Renal cortex interstitium (tissue), 11 donors: ENCODE results near the gene CDC14B. TPM values are rescaled to one million over a fixed set of nuclear protein-coding genes. Genes with fewer than 3 reads are reported as not detected.

Experiments used
- DNase-seq, 11 donors: peaks; one replicate each; pipeline ENCODE4 v3.0.0-alpha.2; 2013; ENCODE audit warnings: low read depth in 9 of 11, low spot score in 4 of 11; ENCODE audit errors: extremely low read depth in 1 of 11
- polyA plus RNA-seq, 3 donors: library from polyadenylated mRNA; unstranded; fragments of 120-200 nt; gene quantifications; one replicate each; pipeline ENCODE4 v1.2.1, GENCODE V29; 2013; ENCODE audit not compliant: insufficient read length in 3 of 3

The CDC14B gene
- polyA plus RNA-seq, 3 donors = 23.7 to 32.0 (median 28.4) TPM

DNA sequence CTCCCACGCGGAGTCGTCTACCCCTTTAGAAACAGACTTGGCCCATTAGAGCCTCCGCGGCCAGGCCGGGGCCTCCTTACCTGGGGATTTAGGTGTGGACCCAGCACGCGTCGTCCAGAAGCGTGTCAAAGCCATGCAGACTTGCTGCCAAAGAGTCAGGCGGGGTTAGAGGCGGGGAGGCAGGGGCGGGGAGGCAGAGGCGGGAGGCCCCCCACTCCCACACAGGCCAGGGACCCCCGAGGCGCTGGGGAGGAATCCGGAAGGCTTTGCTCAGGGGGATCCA is 122.6 kb downstream of the CDC14B start:
- DNase-seq = no peak

DNA sequence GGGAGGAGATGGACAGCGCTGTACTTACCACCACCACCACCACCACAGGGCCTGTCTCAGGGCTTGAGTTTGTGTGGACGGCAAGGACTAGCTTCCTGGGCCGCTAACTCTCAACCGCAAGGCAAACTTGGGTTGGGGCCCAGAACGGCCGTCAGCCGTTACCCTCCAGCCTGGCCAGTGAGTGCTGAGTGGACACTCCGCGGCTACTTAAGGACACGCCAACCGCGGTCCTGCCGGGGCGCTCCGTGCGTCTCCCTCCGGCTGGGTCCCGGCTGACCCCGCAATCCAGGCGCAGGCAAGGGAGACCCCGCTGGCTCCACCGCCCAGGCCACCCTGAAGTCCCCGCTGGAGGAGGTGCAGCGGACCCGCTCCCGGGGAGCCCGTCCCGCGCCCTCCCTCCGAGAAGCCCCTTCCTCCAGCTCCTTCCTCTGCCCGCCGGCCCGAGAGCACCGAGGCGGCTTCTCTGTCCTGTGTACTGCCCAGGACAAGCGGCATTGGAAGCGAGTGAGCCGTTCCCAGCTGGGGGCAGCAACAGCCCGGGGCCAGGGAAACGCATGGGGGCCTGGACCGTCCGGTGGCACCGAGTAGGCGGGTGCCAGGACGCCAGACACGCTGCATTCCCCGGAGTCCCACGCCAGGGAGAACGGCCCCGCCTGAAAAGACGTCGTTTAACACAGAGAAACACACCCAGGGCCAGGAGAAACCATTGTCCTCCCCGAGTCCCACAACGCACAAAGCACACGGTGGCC is 123.1 kb downstream of the CDC14B start:
- no peak for DNase-seq

DNA sequence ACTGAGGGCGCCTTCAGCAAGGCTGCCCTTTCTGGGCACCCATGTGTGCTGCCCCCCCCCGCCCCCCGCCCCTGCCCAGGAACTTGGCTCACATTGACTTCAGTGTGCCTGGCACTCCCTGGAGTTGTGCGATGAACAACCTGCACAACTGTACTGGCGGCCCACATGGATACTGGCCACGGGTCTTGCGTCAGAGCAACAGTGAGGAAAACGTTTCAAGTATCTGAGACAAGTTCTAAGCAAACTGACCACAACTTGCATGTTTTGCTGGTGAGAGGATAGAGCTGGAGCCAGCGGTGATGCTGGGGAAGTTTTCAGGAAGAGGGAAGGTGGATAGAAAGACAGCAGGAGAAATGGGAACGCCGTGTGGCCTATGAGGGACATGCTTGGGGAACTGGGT is 124.3 kb downstream of the CDC14B start:
- DNase-seq = no peak

DNA sequence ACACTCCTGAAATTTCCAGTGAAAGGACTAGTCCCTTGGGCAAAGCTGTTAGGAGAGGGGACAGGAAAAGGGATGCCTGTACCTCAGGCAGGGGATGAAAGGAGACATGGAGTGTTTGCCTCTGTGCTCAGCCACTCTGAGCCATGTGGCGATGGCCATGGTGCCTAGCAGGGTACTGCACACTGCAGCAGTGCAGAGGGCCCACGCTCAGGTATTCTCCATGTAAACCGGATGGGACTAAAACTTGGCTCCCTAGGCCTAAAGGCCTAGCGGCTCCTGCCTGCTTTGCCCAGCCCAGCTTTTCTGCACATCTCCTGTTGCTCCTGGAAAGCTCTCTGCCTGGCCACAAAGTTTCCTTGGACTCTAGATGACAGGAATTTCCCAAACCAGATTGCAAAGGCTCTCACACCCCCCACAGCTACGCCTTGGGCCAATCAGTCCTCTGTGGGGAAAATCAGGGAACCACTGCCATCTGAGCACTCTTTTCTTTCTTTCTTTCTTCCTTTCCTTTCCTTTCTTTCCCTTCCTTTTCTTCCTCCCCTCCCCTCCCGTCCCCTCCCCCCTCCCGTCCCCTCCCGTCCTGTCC is 125.3 kb downstream of the CDC14B start:
- no peak for DNase-seq

DNA sequence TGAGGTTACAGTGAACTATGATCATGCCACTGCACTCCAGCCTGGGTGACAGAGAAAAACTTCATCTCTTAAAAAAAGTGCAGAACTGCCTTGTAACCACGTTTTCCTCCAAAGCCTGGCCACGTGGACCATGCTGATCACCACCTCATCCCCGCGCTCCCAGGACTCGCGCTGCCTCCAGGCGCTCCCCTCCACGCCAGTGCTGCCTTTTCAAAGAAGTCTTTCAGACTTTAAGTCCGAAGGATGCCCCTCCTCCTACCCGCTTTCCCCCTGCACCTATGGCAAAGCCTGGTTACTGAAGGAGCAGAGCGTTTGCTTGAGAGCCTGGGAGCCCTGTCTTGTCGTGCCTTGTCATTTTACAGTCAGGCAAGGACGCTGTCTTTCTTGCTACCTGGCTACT is 125.9 kb downstream of the CDC14B start:
- no peak for DNase-seq

DNA sequence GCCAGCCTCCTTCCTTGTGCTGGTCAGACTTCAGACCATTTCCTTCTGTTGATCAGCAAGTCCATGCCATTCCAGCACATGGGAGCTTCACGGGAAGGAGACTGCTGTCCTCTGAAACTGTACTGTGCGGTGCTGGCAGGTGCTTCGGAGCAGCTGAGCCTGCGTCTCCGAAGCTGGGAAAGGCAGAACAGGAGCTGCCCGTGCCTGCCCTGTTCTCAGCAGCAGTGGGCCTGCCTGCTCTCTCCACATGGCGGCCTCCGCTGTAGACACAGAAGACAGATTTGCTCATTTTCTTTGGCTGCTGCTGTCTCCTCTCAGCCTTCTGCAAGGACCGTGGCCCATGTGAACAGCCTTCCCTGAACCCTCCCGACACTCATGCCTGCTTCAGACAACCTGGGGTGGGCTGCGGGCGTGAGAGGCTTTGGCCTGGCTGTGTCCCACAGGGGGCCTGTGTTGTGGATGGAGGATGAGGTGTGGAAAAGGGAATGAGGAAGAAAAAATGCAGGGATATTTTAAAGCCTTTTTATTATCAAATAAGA is 126.6 kb downstream of the CDC14B start:
- no peak for DNase-seq

DNA sequence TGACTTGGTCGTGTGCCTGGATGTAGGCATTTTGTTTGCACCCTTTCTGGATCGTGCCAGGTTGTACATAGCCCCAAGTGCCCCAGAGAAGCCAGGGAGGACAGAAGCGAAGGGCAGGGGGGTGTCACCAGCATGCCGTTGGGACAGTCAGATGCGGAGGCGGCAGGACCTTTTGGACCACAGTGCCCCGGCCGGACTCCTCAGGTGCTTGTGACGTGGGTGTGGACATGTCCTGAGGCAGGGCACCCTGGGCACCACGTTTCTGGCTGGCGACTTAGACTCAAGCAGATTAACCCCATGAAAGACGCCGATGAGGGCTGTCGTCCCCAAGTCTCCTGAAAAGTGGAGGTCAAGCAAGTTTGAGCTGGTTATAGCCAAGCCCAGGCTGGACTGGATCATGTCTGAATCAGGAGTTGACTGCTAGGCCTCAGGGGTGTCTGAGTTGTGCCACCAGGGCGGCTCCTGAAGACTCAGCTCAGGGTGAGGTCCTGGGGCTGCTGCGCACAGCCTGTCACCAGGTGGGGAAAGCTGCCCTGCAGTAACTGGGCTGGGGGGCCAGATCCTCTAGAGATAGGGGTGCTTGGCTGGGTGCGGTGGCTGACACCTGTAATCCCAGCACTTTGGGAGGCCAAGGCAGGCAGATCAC is 127.6 kb downstream of the CDC14B start:
- DNase-seq = no peak

DNA sequence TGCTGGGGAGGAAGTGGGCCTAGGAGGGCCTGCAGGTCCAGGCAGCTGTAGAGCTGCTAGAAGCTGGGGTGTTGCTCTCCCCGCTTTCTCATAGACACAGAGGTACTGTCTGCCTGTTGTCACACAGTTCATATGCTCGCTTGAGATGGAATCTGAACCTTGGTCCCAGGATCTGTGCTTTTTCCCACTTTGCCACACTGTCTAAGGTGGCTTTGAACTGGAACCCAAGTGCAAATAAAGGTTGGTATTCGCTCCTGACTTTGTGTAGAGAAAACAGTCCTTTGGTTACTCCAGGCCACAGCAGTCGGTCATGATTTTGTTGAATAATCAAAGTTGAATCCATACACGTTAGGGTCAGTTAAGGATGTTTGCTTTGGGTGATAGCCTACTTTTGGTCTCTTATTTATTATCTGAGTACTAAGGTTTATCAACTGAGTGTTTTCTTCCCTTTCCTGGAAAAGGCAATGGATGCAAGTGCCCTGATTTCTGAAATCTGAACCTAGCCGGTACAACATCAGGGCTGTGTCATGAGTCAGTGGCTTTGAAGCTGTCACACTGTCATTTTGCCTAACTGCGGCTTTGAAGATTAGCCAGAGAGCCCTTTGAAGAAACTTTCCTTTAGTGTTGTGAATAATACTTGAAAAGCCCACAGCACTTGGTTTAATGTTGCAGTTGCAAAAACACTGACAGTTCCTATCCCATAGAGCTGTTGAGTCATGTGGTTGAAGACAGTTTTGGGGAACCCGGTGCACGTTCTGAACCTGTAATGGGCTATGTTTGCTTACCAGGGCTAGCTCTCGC is 128.4 kb downstream of the CDC14B start:
- DNase-seq = peak in 9 of 11 donors; percentile 31 to 71 (median 51)

DNA sequence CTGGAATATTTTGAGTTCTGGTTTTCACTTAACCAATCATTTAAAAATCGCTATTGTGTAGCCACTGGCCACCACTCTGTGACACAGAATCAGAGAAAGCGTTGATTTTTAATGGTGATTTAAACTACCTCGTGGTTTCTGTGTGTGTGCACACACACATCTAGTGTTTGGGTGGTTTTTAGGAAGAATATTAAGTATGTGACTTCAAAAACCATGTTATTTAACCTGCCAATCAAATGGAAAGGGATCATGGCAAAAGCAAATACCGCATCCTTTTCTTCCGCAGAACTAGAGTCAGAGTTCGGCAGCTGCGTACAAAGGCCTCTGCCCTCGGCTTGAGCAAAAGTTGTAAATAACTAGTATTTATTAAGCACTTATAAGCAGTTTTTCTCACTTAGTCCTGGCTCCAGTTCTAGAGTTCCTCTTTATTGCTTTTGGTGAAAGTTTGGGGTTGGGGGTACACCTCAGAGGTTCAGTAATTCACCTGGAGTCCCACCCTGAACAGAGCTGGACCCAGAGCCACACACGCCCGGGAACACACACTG is 129.0 kb downstream of the CDC14B start:
- DNase-seq = peak in 2 of 11 donors; percentile 15

DNA sequence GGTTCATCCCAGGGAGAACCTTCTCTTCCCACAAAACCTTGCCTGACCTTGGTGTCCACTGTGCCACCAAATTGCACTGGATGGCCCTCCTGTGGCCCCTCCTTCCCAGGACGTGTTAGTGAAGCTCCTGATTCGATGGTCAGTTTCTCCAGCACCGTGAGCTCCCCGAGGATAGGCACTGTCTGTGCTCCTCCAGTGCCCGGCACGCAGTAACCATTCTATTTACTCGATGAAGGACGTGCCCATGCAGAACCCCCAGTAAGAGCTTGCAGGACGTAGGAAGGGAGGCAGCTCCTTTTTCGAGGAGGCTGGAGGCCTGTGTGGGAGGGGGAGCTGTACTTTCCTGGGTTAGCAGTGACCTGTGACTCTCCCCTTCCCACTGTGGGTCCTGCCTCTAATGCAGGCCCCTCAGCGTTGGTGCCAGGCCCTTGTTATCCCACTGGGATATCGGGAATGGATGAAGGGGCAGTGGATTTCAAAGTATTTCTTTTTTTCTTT is 130.1 kb downstream of the CDC14B start:
- DNase-seq = no peak

DNA sequence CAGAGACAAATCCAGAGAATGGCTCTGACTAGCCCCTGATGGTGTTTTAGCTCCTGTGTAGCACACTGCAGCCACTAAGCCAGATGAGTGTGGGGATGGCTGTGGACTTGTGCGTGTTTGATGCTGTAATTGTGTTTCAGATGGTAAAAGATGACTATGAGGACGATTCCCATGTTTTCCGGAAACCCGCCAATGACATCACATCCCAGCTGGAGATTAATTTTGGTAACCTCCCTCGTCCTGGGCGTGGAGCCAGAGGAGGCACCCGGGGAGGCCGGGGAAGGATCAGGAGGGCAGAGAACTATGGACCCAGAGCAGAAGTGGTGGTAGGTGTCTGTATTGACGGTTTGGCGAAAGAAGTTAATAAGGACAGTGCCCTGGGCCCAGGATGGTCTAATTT is 131.7 kb downstream of the CDC14B start:
- no peak for DNase-seq

DNA sequence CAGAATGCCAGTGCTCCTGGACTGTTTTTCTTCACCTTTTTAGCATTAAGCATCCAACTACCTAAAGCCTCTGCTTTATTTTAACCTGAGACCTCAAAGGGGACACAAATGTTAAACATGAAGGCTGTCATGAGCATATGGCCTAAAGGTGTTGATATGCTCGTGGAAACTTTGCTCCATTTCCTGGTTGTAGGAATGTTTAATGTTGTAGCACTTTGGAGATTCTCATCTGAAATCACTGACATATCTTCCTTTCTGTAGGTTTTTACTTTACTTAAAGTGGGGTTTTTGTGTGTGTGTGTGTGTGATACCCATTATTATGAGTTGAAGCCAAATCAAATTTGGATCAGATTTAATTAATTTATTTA is 132.6 kb downstream of the CDC14B start:
- DNase-seq = no peak

DNA sequence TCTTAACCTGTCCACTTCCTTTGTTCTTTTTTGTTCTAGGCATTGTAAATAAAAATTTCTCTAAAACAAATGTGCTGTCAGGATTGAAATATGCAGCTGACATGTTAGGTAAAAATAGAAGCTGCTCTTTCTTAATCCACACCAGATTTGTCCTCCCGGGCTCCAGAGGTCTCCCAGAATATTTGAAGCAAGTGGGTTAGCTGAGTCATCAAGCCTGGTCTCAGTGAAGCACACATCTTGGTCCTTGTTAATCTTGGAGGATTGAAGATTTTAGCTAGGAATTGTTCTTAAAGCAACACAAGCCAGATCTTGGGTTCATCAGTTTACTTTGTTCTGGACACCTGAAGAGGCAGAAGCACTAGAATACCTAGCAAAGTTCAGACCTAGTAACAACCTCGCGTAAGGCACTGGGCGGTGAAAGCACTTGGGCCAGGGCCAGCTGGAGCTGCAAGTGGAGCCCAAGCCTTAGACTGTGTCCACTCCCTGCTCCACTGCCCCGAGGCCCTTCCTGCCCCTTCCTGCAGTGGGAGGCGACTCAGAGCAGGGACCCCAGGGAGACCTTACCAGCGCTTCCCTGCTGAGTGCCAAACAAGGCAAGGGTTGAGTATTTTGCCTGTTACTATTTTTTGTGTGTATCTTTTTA is 133.1 kb downstream of the CDC14B start:
- no peak for DNase-seq

DNA sequence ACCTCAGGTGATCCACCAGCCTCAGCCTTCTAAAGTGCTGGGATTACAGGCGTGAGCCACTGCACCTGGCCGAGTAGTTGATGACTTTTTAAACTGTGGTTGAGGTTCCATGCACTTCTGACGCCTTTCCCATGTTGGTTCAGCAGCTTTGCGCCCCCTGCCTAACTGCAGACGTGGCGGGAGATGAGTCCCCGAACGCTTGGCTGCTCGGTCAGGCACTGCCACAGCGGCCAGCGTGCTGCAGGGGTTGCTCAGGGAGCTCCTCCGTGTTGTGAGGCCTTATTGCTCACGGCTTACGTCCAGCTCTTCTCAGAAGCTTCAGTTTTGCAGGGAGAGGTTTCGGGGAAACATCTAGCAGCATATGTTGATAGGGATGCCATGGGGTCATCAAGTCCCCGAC is 134.4 kb downstream of the CDC14B start:
- DNase-seq = no peak

DNA sequence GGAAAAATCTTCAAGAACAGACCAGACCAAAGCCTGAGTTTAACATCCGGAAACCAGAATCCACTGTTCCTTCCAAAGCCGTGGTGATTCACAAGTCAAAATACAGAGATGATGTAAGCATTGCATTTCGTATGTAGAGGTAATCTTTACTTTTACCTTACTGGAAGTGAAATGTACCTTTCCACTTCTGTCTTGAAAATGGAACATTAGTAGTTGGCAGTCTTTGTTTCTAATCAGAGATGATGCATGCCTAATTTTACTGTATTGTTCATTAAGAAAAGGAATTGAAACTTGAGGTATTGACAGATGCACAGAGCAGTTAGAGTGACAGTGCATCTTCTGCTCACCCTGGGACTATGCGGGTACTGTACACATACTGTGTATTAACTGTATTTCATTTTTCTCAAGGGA is 135.1 kb downstream of the CDC14B start:
- DNase-seq = no peak

DNA sequence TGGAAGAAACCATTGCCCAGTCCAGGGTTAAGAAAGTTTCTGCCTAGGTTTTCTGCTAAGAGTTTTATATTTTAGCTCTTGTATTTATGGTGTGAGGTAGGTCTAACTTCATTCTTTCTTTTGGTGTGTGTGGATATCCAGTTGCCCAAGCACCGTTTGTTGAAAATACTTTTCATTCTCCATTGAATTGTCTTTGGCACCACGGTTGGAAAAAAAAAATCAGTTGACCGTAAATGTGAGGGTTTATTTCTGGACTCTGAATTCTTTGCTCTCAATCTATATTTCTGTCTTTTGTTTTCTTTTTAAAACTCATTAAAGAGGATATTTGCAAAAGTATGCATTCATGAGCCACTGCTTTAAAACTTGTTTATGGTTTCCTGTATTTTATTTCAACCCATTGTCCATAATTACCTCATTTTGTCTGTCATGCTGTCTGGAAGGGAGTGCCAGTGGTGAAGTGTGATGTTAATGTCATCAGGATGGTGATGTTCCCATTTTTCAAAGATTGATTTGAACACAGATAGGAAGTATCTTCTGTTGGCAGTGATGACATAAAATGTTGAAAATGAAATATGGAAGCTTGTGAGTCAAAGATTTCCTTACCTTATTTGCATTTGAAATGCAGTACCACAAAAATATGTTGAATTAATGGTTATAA is 135.8 kb downstream of the CDC14B start:
- no peak for DNase-seq

DNA sequence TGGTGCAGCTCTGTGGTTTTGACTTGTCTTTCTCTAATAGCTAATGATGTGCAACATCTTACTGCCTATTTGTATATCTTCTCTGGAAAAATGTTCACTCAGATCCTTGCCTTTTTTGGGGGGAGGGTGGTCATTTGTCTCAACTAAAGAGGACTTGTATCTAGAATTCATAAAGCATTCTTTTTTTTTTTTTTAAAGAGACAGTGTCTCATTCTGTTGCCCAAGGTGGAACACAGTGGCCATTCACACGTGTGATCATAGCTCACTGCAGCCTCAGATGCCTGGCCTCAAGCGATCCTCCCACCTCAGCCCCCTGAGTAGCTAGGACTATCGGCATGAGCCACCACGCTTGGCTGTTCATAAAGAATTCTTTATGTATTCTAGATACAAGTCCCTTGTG is 136.4 kb downstream of the CDC14B start:
- no peak for DNase-seq

DNA sequence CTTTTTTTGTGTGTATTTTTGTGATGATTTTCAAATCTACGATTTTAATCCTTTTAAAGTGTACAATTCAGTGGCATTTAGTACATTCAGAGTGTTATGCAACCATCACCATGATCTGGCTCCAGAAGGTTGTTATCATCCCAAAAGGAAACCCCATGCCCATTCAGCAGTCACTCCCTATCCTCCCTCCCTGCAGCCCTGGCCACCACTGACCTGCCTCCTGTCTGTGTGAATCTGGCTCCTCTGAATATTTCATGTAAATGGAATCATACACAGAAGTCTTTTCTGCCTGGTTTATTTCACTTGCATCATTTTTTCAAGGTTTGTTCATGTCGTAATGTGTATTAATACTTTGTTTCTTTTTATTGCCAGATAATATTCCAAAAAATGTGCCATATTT is 137.2 kb downstream of the CDC14B start:
- DNase-seq = no peak
